ENCODE data around the gene CDK14.

GRCh38 chr7:90988996-90989765 is 393.1 kb downstream of the CDK14 start:
- TF ChIP-seq CTCF (IDR thresholded peaks at IDR 0.05), result no peak
- TF ChIP-seq POLR2A (IDR thresholded peaks at IDR 0.05), result no peak

All from heart left ventricle (tissue), 13 donors.